ENCODE results near the gene GLIPR1. TPM values are rescaled to one million over a fixed set of nuclear protein-coding genes. Genes with fewer than 3 reads are reported as not detected.
"Not testable (repeated sequence)": the region's sequence is repeated elsewhere in the genome, so short reads cannot be mapped to it uniquely, and the experiment has no call there.

GLIPR1 gene
- total RNA-seq, 1 donor from 2014 or later: 38.2 TPM

DNA sequence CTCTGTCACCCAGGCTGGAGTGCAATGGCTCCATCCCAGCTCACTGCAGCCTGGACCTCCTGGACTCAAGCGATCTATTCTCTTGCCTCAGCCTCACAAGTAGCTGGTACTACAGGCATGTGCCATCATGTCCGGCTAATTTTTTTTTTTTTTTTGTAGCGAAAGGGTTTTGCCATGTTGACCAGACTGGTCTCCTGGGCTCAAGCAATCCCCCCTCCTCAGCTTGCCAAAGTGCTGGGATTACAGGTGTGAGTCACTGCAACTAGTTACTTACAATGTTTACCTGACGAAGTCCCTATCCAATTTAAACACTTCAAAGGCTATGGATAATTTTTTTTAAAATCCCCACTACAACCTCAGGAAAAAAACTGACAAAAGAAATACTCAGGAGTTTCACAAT, 29.1 kb downstream of the GLIPR1 start:
- TF ChIP-seq, protein P1, sequence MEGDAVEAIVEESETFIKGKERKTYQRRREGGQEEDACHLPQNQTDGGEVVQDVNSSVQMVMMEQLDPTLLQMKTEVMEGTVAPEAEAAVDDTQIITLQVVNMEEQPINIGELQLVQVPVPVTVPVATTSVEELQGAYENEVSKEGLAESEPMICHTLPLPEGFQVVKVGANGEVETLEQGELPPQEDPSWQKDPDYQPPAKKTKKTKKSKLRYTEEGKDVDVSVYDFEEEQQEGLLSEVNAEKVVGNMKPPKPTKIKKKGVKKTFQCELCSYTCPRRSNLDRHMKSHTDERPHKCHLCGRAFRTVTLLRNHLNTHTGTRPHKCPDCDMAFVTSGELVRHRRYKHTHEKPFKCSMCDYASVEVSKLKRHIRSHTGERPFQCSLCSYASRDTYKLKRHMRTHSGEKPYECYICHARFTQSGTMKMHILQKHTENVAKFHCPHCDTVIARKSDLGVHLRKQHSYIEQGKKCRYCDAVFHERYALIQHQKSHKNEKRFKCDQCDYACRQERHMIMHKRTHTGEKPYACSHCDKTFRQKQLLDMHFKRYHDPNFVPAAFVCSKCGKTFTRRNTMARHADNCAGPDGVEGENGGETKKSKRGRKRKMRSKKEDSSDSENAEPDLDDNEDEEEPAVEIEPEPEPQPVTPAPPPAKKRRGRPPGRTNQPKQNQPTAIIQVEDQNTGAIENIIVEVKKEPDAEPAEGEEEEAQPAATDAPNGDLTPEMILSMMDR (IDR thresholded peaks at IDR 0.05): no peak
- H3K9me3 ChIP-seq: no peaks in the 10 kb centered on the region
- peaks cover 37% of the 10 kb centered on the region for H3K36me3 ChIP-seq
- ATAC-seq (no peak), DNase-seq (no peak)
- no peaks in the 10 kb centered on the region for H3K27me3 ChIP-seq
- H3K4me3 ChIP-seq: no peak overlapping the region
- intact Hi-C loops (cut with DNase I): no loop called here
- H3K4me1 ChIP-seq: peaks cover 14% of the 10 kb centered on the region
- H3K27ac ChIP-seq: no peak overlapping the region

GRCh38 chr12:75511116-75512048, 30.8 kb downstream of the GLIPR1 start, which contains the start of gene KRR1:
Gene KRR1, minus strand, starts transcription at chr12:75511609. Its CDS starts 12 bp downstream, at chr12:75511597.
- intact Hi-C loops (cut with DNase I): no loop called here
- TF ChIP-seq, protein P1 (IDR thresholded peaks at IDR 0.05): no peak
- peaks cover 14% of the 10 kb centered on the region for H3K4me1 ChIP-seq

DNA sequence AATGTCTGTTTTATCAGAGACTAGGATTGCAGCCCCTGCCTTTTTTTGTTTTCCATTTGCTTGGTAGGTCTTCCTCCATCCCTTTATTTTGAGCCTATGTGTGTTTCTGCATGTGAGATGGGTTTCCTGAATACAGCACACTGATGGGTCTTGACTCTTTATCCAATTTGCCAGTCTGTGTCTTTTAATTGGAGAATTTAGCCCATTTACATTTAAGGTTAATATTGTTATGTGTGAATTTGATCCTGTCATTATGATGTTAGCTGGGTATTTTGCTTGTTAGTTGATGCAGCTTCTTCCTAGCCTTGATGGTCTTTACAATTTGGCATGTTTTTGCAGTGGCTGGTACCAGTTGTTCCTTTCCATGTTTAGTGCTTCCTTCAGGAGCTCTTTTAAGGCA, 40.7 kb downstream of the GLIPR1 start:
- intact Hi-C loops (cut with DNase I): loop anchor here (10.0 kb wide), 1 partner anchor 514 kb away; the partner anchor contains the start of gene PHLDA1
- not testable (repeated sequence) for ATAC-seq, H3K4me3 ChIP-seq, H3K27me3 ChIP-seq, H3K9me3 ChIP-seq, H3K4me1 ChIP-seq, H3K36me3 ChIP-seq, H3K27ac ChIP-seq, DNase-seq

More at GRCh38 chr12:75511116-75512048, 30.8 kb downstream of the GLIPR1 start, which contains the start of gene KRR1:
- no peaks in the 10 kb centered on the region for H3K27me3 ChIP-seq
- H3K36me3 ChIP-seq: peaks cover 20% of the 10 kb centered on the region
- DNase-seq: peak; percentile 93
- H3K4me3 ChIP-seq: peak within 1 kb of the TSS; percentile 79
- peak within 1 kb of the TSS; percentile 80 for H3K27ac ChIP-seq
- ATAC-seq: peak; percentile 100
- H3K9me3 ChIP-seq: no peaks in the 10 kb centered on the region

GRCh38 chr12:75522124-75522523, 41.6 kb downstream of the GLIPR1 start:
- not testable (repeated sequence) for ATAC-seq, H3K27ac ChIP-seq, H3K4me1 ChIP-seq, H3K36me3 ChIP-seq, H3K9me3 ChIP-seq, H3K27me3 ChIP-seq, DNase-seq, H3K4me3 ChIP-seq
- intact Hi-C loops (cut with DNase I): loop anchor here (10.0 kb wide), 1 partner anchor 513 kb away; the partner anchor contains the start of gene PHLDA1

GRCh38 chr12:75525263-75525662, 44.7 kb downstream of the GLIPR1 start:
- Histone ChIP-seq H3K36me3 (no peaks in the 10 kb centered on the region), H3K4me3 (no peak overlapping the region), H3K4me1 (no peaks in the 10 kb centered on the region), H3K9me3 (no peaks in the 10 kb centered on the region), H3K27me3 (no peaks in the 10 kb centered on the region), H3K27ac (no peak overlapping the region)
- intact Hi-C loops (cut with DNase I): loop anchor here (10.0 kb wide), 1 partner anchor 510 kb away; the partner anchor contains the start of gene PHLDA1
- DNase-seq (no peak), ATAC-seq (no peak)
- TF ChIP-seq, protein P1 (IDR thresholded peaks at IDR 0.05): no peak

DNA sequence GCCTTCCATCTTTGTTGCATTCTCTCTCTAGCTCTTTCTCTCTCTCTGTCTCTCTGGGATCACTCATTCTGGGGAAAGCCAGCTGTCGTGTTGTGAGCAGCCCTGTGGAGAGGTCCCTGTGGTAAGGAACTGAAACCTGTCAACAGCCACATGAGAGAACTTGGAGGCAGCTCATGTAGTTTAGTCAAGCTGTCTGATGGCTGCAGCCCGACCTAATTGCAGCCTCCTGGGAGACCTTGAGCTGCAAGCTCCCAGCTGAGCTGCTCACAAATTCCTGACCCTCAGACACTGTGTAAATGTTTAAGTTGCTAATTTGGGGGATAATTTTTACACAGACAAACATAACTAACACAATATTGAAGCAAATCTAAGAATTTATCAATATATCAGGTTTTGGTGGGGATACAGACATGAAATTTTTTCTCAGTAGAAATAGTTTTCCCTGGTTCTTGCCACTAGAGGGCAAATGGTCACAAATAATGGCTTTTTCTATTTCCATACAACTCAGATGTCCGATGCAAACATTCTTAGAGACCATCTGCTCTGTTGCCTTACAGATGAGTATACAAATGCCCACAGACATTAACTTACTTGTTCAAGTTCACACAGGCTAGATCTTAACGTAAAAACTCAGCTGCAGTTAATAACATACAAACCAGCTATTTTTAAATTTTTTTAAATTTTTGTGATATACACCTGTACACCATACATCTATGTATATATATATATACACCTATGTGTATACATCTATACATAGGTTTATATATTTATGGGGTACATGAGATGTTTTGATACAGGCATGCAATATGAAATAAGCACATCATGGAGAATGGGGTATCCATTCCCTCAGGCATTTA, 46.3 kb downstream of the GLIPR1 start:
- Histone ChIP-seq H3K4me3 (no peak overlapping the region), H3K27ac (no peak overlapping the region), H3K4me1 (no peaks in the 10 kb centered on the region), H3K27me3 (no peaks in the 10 kb centered on the region), H3K9me3 (no peaks in the 10 kb centered on the region), H3K36me3 (no peaks in the 10 kb centered on the region)
- TF ChIP-seq, protein P1 (IDR thresholded peaks at IDR 0.05): peak; percentile 70
- ATAC-seq (peak; percentile 64), DNase-seq (no peak)
- intact Hi-C loops (cut with DNase I): loop anchor here (10.0 kb wide), 1 partner anchor 508 kb away; the partner anchor contains the start of gene PHLDA1
